ENCODE results near the gene P2RX2.
A peak's percentile ranks its signal among the peaks of the same experiment; 100 is the strongest.

Gene P2RX2

DNA sequence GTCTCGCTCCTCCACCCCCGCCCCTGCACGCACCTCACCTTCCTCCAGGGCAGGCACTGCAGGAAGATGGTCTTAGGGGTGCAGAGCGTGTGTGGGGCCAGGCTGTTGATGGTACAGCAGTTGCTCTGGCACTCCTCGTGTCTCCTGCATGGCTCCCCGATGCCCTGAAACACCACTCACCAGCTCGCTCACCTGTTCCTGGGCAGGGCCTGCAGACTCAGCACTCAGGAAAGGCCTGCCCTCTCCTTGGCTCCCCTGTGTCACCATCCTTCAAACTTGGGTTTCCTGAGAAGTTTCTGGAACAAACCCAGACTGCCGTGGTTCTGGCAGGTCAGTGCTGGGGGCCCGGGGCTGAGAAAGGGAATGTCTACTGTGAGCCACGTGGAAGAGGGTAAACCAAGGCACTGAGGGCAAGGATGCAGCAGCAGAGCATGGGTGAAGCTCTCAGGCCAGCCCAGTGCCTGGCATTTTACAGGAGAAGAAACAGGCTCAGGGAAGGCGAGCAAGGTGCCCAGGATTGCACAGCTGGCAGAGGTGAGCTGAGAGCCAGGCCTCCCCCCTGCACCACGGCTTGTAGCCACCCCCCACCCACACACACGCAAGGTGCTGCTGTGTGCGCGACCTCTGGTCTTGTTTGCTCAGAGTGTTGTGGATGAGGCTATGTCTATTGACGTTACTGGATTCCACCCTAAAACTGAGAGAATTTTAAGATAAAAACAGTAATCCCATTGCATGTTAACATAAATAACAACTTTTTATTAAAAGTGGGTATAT lies 13.7 kb upstream of the P2RX2 start:
- peaks cover 68% of the 10 kb centered on the region for H3K27me3 Mint-ChIP-seq
- H3K4me3 Mint-ChIP-seq = no peak overlapping the region
- no peaks in the 10 kb centered on the region for H3K9me3 Mint-ChIP-seq
- H3K27ac Mint-ChIP-seq = no peak overlapping the region
- H3K4me1 Mint-ChIP-seq (ENCODE audit: low read depth) = peaks cover 20% of the 10 kb centered on the region
- no peaks in the 10 kb centered on the region for H3K36me3 Mint-ChIP-seq (ENCODE audit: low read depth)

DNA sequence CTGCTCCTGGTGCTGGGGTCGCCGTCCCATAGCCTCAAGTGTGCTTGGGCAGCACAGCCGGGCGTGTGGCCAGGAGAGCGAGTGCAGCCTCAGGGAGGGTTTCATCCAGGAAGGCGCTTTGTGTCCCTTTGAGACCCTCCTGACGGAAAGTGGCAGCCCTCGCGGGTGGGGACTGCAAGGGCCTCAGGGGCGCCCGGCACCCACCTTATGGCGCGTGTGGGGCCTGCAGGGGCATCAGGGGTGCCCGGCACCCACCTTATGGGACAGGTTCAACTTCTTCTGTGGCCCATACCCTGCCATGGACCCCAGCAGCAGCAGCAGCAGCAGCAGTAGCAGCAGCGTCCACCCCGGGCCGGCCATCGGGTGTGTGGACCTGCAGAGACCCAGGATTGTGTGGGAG lies 12.7 kb upstream of the P2RX2 start:
- Mint-ChIP-seq H3K27me3 (peaks cover 71% of the 10 kb centered on the region), H3K4me3 (no peak overlapping the region), H3K27ac (no peak overlapping the region), H3K4me1 (ENCODE audit: low read depth) (peaks cover 14% of the 10 kb centered on the region), H3K9me3 (no peaks in the 10 kb centered on the region), H3K36me3 (ENCODE audit: low read depth) (no peaks in the 10 kb centered on the region)

DNA sequence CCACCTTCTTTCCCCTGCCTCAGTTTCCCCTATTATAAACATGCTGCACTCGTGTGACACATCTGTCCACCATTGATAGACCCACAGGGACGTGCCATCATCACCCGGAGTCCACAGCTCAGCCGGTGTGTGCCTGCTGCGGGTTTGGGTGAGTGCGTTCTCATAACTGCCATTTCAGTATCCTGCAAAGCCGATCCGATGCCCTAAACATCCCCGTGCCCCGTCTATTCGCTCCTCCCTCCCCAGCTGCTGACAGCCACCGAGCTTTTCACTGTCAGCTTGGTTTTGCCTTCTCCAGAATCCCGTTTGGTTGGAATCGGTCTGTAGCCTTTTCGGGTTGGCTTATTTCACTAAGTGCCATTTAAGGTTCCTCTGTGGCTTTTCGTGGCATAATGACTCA lies 12.1 kb upstream of the P2RX2 start:
- Mint-ChIP-seq H3K27ac (no peak overlapping the region), H3K27me3 (peaks cover 71% of the 10 kb centered on the region), H3K4me3 (no peak overlapping the region), H3K36me3 (ENCODE audit: low read depth) (peaks cover 3% of the 10 kb centered on the region), H3K4me1 (ENCODE audit: low read depth) (peaks cover 14% of the 10 kb centered on the region), H3K9me3 (no peaks in the 10 kb centered on the region)

DNA sequence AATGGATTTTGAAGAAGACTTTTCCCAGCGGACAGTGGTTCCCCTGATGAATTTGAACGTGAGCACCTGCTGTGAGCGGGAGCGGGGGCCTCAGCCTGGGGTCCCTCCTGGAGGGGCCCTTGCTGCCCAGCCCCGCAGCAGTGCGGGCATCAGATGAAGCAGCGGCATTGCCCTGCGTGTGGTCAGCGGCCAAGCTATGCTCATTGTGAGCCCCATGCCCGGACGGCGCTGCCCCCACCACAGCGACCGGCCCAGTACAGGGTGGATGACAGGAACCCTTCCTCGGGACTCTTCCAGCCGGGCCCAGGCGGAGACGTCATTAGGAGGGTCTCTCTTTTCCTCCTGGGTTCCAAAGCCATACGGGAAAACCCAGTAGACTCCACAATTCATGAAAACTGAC lies 11.6 kb upstream of the P2RX2 start:
- Mint-ChIP-seq H3K4me1 (ENCODE audit: low read depth) (peaks cover 14% of the 10 kb centered on the region), H3K4me3 (no peak overlapping the region), H3K27me3 (peaks cover 69% of the 10 kb centered on the region)

DNA sequence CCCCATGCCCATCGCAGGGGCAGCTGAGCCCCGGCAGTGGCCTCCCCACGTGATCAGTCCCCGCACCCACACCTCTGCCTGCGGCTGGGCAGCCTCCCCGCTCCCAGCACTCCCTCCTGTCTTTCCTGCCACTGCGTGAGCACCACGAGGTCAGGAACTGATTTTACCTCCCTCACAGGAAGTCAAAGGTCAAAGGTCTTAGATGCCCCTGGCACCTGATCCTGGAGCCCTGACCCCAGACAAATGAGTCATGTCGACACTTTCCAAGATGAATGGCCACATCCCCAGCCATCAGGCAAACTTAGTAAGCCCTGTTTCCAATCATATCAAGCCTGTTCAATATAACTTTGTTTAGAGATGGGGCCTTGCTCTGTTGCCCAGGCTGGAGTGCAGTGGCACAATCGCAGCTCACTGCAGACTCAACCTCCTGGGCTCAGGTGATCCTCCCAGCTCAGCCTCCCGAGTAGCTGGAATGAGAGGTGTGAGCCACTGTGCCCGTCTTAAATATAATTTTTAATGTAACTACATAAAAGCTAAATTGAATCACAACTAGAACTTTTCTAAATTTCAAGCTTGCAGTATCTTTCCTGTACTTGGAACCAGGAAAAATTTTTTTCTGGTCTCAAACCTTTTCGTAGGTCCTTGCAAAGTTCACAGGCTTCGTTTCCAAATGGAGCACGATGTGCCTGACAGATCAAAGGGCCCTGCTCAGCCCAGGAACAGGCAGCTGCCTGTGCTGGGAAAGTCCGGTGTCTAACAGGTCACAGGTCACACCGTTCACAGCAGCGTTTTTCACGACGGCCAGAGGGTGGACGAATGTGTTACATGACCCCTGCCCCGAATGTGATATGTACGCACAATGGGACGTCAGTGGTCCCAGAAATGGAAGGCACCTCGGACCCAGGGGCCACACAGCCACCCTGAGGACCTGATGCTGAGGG lies 10.1 kb upstream of the P2RX2 start:
- H3K27me3 Mint-ChIP-seq = peaks cover 60% of the 10 kb centered on the region
- H3K27ac Mint-ChIP-seq = no peak overlapping the region
- H3K4me3 Mint-ChIP-seq = no peak overlapping the region
- peaks cover 4% of the 10 kb centered on the region for H3K36me3 Mint-ChIP-seq (ENCODE audit: low read depth)
- H3K4me1 Mint-ChIP-seq (ENCODE audit: low read depth) = peaks cover 14% of the 10 kb centered on the region
- H3K9me3 Mint-ChIP-seq = no peaks in the 10 kb centered on the region

More for the DNA sequence above, 11.6 kb upstream of the P2RX2 start:
- Mint-ChIP-seq H3K9me3 (no peaks in the 10 kb centered on the region), H3K27ac (no peak overlapping the region), H3K36me3 (ENCODE audit: low read depth) (peaks cover 4% of the 10 kb centered on the region)

DNA sequence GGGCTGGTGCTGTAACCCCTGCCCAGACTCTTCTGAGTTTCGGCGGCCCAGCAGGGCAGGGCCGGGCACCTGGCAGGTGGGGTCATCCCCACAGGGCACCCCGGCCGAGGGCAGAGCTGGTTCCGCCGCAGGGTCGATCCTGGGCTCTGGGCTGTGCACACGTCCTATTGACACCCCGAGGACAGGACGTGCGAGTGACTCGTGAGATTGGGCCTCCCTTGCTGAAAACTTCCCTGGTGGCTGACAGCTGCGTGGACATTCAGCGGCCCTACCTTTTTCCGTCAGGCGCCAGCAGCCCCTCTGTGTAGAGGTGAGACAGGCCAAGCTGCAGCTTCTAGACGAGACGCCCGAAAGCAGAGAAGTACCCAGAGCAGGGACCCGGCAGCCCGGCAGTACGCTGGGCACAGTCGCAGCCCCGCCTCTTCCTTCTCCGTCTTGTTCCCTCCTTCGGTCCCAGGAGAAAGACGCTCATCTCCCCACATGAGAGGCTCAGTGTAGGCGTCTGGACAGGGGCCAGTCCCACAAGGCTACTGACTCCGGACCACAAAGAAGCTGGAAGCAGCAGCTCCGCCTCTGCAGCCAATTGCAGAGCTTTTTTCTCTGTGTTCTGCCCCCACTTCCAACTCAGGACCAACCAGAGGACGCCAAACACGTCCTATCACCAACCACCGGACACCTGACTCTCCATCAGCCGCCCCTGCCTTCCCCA lies 8.4 kb upstream of the P2RX2 start, which contains the start of gene LRCOL1:
Gene LRCOL1, minus strand, starts transcription at position 532 of the 709 bp plus-strand sequence. CDS start 4,331 bp downstream, outside the sequence.
- H3K27me3 Mint-ChIP-seq = peaks cover 56% of the 10 kb centered on the region
- H3K27ac Mint-ChIP-seq = no peak within 1 kb of the TSS
- H3K4me1 Mint-ChIP-seq (ENCODE audit: low read depth) = peaks cover 18% of the 10 kb centered on the region
- H3K9me3 Mint-ChIP-seq = no peaks in the 10 kb centered on the region
- peaks cover 4% of the 10 kb centered on the region for H3K36me3 Mint-ChIP-seq (ENCODE audit: low read depth)
- no peak within 1 kb of the TSS for H3K4me3 Mint-ChIP-seq

DNA sequence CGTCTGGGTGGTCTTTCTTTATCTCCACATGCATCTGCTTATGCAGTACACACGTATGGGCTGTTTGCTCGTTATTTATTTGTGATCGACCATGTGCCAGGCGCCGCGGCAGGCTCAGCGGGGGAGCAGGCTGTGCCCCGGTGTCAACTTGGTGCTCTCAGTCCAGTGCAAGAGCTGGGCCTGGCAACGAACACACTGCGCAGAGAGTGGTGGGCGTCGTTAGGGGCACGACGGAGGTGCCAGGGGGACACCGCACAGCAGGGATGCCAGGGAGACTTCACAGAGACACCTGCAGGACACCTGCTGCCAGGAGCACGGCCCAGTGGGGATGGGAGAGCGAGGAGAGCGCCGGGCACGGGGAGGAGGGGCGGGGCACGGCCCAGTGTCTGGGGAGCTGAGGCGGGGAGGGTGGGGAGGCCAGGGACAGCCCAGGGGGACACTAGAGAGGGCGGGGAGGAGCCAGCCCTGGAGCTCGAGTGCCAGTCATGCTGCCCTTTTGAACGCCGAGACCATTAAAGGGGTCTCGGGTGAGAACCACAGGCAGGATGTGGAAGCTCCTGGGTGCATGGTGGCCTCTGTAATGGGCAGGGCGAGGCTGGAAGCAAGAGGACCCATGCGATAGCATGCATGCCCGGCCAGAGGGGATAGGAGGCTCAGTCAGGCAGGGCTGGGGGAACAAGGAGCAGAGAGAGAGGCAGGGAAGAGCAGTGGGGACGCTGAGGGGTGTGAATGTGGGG lies 7.5 kb upstream of the P2RX2 start:
- no peaks in the 10 kb centered on the region for H3K9me3 Mint-ChIP-seq
- no peak overlapping the region for H3K4me3 Mint-ChIP-seq
- peaks cover 62% of the 10 kb centered on the region for H3K27me3 Mint-ChIP-seq
- H3K4me1 Mint-ChIP-seq (ENCODE audit: low read depth) = peaks cover 18% of the 10 kb centered on the region
- H3K36me3 Mint-ChIP-seq (ENCODE audit: low read depth) = peaks cover 4% of the 10 kb centered on the region
- no peak overlapping the region for H3K27ac Mint-ChIP-seq

DNA sequence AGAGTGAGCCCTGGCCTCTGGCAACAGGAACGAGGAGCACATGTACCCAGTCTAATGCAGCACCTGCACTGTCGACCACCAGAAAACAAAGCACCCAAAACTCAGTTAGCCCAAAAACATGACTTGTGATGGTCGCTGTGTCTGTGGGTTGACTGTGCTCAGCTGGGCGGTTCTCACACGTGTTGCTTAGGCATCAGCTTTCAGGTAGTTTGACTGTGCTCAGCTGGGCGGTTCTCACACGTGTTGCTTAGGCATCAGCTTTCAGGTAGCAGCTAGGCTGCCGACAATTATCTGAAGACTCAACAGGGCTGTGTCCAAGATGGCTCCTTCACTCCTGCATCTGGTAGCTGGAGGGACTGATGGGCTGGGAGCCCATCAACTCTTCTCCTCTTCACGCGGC lies 7.0 kb upstream of the P2RX2 start:
- no peaks in the 10 kb centered on the region for H3K9me3 Mint-ChIP-seq
- H3K27ac Mint-ChIP-seq = no peak overlapping the region
- peaks cover 58% of the 10 kb centered on the region for H3K27me3 Mint-ChIP-seq
- H3K4me3 Mint-ChIP-seq = no peak overlapping the region
- H3K36me3 Mint-ChIP-seq (ENCODE audit: low read depth) = peaks cover 4% of the 10 kb centered on the region
- peaks cover 15% of the 10 kb centered on the region for H3K4me1 Mint-ChIP-seq (ENCODE audit: low read depth)

DNA sequence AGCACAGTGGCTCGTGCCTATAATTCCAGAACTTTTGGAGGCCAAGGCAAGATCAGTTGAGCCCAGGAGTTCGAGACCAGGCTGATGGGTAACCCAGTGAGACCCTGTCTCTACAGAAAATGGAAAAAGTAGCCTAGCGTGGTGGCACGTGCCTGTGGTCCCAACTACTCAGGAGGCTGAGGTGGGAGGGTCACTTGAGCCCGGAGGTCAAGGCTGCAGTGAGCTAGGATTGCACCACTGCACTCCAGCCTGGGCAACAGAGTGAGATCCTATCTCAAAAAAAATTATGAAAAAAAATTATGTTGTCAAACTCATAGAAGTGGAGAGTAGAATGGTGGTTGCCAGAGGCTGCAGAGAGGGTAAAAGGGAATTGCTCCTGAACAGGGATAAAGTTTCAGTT lies 4.5 kb upstream of the P2RX2 start:
- H3K4me3 Mint-ChIP-seq = no peak overlapping the region

DNA sequence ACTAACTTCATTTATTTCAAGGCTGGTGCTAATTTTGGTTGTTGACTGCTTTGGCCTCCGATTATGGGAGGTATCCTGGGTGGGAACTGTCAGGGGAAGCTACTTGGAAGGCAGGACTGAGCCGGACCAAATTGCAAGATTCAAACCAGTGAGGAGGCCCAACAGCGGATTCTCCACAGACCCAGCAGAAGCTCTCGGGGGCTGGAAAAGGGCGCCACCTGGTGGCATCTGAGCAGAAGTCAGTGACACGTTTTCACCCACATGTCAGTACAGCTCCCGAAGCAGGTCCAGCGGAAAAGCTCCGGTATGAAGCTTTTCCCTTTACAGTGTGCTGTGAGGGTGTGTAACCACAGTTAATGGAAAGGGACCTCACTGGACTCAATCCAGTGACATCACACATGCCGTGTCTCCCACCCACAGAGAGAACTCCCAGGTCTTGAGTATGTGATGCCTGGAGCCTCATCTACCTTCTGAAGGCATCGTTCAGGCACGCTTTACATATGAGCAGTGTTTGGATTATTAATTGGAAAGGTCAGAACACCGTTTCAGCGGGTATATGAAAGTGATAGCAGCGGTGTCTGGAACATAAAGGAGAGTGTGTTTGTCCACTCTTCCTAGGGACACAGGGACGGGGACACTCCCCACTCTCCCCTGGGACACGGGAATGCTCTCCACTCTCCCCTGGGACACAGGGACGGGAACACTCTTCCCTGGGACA lies 3.6 kb upstream of the P2RX2 start:
- H3K4me3 Mint-ChIP-seq = no peak overlapping the region
- peaks cover 45% of the 10 kb centered on the region for H3K27me3 Mint-ChIP-seq
- peaks cover 3% of the 10 kb centered on the region for H3K9me3 Mint-ChIP-seq
- H3K4me1 Mint-ChIP-seq (ENCODE audit: low read depth) = peaks cover 11% of the 10 kb centered on the region
- peaks cover 4% of the 10 kb centered on the region for H3K36me3 Mint-ChIP-seq (ENCODE audit: low read depth)
- no peak overlapping the region for H3K27ac Mint-ChIP-seq

More for the DNA sequence above, 4.5 kb upstream of the P2RX2 start:
- peaks cover 4% of the 10 kb centered on the region for H3K36me3 Mint-ChIP-seq (ENCODE audit: low read depth)
- H3K27ac Mint-ChIP-seq = no peak overlapping the region
- peaks cover 3% of the 10 kb centered on the region for H3K9me3 Mint-ChIP-seq
- peaks cover 11% of the 10 kb centered on the region for H3K4me1 Mint-ChIP-seq (ENCODE audit: low read depth)
- H3K27me3 Mint-ChIP-seq = peaks cover 54% of the 10 kb centered on the region

DNA sequence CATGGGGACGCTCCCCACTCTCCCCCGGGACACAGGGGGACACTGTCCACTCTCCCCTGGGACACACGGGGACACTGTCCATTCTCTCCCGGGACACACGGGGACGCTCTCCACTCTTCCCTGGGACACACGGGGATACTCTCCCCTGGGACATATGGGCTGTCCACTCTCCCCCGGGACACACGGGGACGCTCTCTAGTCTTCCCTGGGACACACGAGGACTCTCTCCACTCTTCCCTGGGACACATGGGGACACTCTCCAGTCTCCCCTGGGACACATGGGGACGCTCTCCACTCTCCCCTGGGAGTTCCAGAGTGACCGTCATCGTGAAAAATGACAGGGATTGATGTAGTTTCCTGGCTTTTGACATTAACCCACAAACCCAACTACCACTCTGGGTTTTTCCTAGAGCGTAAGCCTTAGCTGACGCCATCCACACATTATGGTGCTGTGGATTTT lies 3.0 kb upstream of the P2RX2 start:
- no peak overlapping the region for H3K4me3 Mint-ChIP-seq
- H3K9me3 Mint-ChIP-seq = peaks cover 3% of the 10 kb centered on the region
- H3K36me3 Mint-ChIP-seq (ENCODE audit: low read depth) = peaks cover 4% of the 10 kb centered on the region
- no peak overlapping the region for H3K27ac Mint-ChIP-seq
- peaks cover 11% of the 10 kb centered on the region for H3K4me1 Mint-ChIP-seq (ENCODE audit: low read depth)
- peaks cover 39% of the 10 kb centered on the region for H3K27me3 Mint-ChIP-seq

DNA sequence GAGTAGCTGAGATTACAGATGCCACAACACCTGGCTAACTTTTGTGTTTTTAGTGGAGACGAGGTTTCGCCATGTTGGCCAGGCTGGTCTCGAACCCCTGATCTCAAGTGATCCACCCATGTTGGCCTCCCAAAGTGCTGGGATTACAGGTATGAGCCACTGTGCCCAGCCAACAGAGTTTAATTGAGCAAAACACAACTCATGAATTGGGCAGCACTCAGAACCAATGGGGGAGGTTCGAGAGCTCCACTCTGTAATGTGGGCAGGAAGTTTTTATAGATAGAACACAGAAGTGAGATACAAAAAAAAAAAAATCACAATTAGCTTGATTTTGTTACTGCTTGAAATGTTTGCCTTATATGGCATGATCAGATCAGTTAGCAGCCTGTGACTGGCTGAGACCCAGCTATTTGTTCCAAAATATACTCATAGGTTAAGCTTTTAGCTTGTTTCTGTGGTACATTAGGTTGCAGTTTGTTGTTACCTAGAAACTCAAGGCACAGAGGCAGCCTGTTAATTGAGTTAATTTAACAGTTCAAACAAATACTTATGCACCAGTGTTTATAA lies 1.4 kb upstream of the P2RX2 start:
- H3K27me3 Mint-ChIP-seq = peaks cover 32% of the 10 kb centered on the region
- H3K4me3 Mint-ChIP-seq = no peak overlapping the region
- no peaks in the 10 kb centered on the region for H3K36me3 Mint-ChIP-seq (ENCODE audit: low read depth)
- no peak overlapping the region for H3K27ac Mint-ChIP-seq
- H3K9me3 Mint-ChIP-seq = peaks cover 3% of the 10 kb centered on the region
- H3K4me1 Mint-ChIP-seq (ENCODE audit: low read depth) = peaks cover 11% of the 10 kb centered on the region

DNA sequence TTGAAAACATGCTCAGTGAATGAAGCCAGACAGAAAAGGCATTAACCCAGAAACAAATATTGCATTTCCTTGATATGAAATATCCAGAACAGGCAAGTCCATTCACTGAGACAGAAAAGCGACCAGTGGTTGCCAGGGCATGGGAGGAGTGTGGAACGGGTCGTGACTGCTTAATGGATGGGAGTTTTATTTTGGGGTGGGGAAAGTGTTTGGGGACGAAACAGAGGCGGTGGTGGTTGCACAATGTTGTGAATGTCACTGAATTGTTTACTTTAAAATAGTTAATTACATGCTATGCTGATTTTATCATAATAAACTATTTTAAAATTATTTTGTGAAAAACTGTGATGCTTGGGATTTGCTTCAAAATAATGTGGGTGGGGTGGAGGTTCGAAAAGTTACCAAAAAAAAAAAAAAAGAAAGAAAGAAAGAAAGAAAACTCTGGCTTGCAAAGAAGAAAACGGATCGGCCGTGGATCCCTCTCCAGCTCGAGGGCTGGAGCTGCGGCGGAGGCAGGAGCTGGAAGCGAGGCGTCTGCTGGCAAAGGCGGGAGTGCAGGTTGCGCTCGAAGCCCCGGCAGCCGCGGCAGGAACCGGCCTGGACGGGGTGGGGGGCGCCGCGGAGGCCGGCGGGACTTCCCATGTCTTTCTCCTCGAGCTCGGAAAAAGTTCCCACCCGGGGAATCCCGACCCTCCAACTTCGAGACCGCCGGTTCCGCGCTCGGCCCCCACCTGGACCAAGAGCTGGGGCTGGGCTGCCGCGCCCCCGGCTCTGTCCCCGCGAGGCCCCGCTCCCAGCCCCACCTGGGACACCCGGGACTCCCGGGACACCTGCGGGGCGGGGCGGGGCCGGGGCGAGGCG lies 524 bp upstream of the P2RX2 start:
- Mint-ChIP-seq H3K9me3 (peaks cover 3% of the 10 kb centered on the region), H3K36me3 (ENCODE audit: low read depth) (peaks cover 6% of the 10 kb centered on the region), H3K4me1 (ENCODE audit: low read depth) (peaks cover 11% of the 10 kb centered on the region), H3K27me3 (peaks cover 32% of the 10 kb centered on the region), H3K4me3 (peak overlapping the region; percentile 28), H3K27ac (no peak overlapping the region)
